HG02759 (cell line): ENCODE results near the gene HS6ST3.
A peak's percentile ranks its signal among the peaks of the same experiment; 100 is the strongest.

ENCODE experiments used
- ATAC-seq: cut with Tn5 transposase; IDR thresholded peaks from one replicate; pipeline ENCODE4 v1.9.1; 2021; ENCODE audit warnings: mild to moderate bottlenecking, moderate library complexity; ENCODE audit not compliant: unreplicated experiment

Gene HS6ST3

GRCh38 chr13:96700657-96701056 lies 610.8 kb downstream of the HS6ST3 start:
- no peak for ATAC-seq

DNA sequence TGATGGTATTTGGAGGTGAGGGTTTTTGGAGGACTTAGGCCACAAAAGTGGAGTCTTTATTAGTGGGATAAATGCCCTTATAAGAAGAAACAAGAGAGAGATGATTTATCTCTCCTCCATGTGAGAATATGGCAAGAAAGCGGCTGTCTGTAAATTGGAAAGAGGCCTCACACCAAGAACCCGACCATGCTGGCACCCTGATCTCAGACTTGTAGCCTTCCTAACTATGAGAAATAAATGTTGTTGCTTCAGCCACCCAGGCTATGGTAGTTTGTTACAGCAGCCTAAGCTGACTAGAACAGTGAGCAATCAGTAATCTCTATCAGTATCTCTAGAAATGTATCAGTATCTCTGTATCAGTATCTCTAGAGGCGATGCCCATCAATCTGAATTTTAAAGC lies 617.2 kb downstream of the HS6ST3 start:
- ATAC-seq, result no peak

DNA sequence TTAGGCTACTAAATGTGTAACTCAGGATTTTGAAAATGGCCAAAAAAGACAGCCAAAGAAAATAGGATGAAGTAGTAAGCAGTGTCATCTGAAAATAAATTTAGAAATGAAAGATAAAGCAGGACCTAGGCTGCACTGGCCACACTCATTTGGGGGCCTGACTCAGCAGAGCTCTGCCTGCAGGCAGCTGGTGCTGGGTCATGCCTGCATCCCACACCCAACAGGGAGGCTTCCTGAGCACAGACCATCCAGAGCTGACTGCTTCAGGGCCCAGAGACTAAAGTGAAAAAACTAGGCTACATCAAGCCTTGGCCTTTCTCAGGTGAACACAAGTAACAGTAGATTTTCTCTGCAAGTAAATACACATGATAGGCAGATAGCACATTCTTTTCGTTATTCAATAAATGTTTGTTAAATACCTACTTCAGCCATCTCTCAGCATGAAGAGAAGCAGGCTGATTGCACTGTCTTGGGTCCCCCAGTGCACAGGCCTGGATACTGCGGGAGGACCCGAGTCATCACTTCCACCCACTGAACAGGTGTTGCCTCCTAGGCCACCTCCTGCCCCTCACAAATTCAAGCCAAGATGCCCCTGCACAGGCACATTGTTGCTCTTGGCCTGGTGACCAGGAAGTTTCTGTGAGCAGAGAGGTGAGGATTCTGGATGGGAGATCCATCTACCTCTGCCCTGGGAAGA lies 620.4 kb downstream of the HS6ST3 start:
- no peak for ATAC-seq

DNA sequence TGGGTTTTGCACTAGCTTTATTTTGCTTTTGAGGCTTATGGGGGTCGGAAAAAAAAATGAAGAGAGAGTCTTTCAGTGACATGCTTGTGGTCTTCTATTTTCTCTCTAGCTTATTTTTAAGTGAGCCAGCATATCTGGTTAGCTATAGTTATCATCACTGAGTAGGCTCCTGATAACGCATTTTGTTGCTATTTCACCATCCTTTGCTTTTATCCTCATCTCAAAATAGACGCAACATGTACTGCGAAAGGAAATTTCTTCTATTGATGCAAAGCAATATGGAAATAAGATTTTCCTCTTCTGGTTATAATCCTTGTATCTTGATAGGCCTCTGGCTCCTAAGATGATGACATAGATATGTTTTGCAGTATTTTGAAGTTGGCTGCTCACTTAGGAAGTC lies 630.5 kb downstream of the HS6ST3 start:
- no peak for ATAC-seq

DNA sequence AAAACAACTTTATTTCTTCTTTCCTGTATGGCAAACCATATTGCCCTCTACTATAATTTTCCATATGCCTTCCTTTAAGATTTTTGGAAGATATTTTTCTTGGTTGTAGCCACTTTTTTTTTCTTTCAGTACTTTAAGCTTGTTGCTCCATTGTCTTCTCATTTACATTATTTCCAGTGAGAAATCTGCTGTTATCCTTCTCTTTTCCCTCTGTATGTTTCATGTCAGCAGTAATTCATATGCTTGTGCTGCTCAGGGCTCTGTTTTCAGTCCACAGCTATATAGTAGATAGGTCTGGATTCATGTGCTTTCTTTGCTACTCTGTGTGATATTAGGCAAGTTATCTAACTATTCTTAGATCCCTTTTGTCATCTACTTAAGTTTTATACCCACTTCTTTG lies 636.7 kb downstream of the HS6ST3 start:
- no peak for ATAC-seq

GRCh38 chr13:96728463-96728862 lies 638.6 kb downstream of the HS6ST3 start:
- no peak for ATAC-seq

DNA sequence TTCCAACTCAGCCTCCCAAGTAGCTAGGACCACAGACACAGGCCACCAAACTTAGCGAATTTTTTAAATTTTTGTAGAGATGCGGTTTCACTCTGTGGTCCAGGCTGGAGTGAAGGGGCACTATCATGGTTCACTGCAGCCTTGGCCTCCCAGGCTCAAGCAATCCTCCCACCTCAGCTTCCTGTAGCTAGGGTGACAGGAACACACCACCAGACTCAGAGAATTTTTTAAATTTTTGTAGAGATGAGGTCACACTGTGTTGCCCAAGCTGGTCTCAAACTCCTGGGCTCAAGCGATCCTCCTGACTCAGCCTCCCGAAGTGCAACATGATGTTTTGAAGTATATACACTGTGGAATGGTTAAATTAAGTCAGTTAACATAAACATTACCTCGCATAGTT lies 640.8 kb downstream of the HS6ST3 start:
- no peak for ATAC-seq

DNA sequence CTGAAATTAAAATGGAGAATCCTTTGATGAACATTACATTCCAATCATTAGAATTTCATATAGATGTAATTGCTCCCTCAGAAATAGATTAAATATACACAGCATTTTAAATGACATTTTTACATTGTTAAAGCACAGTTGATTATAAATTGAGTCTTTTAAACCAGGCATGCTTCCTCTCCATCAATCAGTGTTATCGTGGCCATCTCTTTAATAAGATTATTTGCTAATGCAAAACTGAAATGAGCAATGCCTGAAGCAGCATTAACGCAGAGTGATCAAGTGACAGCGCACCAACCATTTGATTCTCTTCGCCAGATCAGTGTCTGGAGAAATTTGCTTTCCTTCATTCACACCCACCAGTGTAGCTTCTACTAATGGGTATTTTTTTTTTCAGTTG lies 644.6 kb downstream of the HS6ST3 start:
- ATAC-seq, result no peak

DNA sequence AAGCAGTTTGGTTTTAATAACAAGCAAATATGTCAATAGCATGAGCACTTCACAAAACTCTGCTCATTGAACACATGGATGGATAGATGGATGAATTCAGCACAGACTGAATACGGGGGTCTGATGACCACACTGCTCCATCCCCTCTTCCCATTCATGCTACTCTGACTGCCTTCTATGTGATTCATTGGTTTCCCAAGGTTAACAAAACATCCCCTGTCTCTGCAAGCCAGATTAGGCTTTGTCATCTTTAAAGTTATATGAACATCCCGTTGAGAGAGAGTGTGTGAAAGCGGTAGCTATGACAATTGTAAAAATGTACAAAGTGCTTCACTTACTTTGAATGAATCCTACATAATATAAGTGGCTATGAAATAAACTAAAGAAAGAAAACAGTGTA lies 651.9 kb downstream of the HS6ST3 start:
- no peak for ATAC-seq

DNA sequence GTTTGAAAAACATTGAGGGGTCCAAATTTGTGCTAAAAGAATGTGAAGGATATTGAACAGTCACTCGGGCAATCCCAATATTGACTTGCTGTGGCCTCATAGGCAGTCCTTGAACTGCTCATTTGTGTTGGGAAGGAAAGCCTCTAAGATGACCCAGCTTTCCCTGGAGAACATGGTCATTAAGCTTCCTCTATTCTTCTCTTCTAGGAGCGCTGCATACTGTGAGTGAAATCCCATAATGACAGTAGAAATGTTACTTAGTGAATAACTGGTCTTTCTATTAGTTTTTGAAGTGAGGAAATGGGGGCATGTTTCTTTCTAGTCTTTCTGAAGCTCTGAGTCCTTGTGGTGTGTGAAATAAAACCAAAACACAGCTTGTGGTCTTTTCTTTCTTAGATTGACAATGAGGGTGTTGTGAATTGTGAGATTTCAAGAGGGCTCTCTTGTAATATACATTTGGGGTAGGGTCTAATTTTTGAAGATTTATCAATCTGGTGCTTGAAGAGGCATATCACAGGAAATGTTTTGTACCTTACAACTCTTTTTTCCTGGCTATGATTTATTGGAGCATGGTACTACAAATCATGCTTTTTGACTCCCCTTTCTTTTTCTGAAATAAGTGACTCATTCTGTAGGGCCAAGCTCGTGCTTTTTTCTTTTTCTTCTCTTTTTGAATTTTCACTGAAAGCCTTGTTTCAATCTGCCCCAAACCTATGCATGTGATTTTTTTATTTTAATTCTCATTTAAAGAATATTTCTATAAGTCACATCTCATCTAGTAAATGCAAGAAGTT lies 653.6 kb downstream of the HS6ST3 start:
- no peak for ATAC-seq

DNA sequence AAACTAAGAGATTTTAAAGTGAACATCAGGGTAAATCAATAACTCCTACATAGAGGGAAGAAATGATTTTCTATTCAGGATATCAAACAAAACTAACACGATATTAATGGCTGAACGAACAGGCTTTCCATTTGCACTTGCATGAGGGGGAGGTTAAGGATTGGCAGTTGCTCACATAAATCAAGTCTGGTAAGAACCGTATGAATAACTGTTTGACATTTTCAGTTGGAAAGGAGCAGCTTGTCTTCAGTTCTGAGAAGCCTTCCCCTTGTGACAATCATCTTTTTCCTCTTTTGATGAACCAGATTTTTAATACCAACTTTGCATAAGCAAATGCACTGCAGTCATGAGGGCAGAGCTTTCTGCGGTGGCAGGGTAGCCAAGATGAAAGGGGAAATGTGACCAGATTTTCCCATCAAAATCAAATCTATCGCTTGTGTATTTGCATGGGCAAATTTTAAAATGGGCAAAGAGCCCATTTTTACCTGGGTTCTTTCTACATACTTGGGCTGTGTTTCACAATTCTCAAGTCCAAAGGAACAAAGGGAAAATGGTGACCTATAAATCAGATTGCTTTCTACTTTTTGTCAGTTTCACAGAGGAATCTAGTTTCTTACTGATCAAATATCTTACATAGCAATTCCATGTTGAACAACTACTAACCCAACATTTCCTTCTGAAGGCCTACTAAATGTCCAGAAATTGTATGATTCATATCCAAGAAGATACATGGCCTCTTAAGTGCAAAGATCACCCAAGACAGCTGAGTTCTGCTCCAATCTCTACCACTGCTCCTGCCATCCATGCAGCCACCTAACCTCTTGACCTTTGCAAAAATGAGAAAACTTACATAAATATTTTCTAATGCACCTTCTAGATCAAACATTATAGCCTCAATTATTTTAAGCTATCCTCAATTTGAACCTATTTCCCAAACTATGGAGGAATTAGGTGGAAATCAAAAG lies 654.7 kb downstream of the HS6ST3 start:
- ATAC-seq, result no peak

DNA sequence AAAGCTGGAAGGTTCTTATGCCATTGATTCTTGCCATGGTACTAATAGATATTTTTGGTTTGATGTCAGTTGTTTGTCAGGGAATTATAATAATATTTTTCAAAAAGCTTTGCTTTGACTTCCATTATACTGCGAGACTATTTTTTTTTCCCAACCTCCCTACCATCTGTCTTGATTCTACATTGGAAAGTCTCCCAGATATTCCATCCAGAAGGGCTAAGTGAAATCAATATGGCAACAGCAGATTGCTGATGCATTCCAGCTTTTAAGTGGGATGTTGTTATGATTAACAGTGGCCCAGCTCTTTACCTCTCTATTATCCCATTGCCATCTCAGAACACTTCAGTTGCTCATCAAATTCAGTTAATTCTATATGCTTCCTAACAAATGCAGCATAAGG lies 657.0 kb downstream of the HS6ST3 start:
- no peak for ATAC-seq

- ATAC-seq, result no peak
Observed at GRCh38 chr13:96749825-96750224, 659.9 kb downstream of the HS6ST3 start.

DNA sequence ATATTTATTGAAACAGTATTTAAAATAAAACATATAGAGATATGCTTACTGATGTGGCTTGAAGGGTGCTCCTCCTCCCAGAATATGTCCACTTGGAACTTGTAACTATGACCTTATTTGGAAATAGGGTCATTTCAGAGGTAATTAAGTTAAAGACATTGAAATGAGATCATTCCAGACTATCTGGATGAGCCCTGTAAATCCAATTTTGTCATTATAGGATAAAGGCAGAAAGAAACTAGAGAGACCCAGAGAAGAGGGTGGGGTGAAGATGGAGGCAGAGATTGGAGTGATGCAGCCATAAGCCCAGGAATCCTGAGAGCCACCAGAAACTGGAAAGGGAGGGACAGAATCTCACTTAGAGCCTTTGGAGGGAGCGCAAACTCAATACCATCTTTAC lies 661.2 kb downstream of the HS6ST3 start:
- no peak for ATAC-seq

DNA sequence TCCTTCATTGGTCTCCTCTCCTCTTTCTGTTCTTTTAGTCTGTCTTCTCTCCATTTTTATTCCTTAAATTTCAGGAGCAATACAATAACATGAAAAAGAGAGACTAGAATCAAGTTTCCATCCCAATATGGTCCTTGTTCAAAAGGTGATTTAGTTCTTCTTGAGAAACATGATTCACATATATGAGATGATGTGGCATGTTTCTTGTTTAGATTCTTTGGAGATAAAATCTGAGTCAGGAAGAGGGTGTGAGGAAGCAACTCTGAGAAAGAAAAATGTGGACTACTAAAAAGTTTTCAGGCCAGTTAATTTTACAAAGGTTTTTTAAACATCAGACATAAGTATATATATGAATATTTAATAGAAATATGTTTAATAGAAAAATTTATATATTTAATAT lies 673.0 kb downstream of the HS6ST3 start:
- ATAC-seq, result no peak

- ATAC-seq, result no peak
Observed at GRCh38 chr13:96766306-96766705, 676.4 kb downstream of the HS6ST3 start.

DNA sequence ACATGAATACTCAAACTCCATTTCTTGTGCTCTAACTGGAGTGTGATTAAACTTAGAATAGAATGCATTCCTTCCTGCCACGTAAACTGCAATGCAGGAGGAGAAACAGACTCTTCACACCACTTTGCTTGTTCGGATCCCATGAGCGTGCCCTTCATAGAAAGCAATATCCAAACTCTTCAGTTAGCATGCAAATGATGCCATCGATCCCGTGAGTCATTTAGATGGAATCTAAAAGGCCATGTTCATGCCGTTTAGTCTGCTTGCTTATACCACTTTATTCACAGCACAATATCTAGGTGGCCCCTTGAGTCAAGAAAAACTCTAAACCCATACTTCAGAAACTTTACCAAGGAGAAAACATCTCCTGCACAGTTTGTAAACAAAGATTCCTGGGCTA lies 678.6 kb downstream of the HS6ST3 start:
- no peak for ATAC-seq

GRCh38 chr13:96769874-96770273 lies 680.0 kb downstream of the HS6ST3 start:
- ATAC-seq, result no peak

GRCh38 chr13:96771486-96772367 lies 681.8 kb downstream of the HS6ST3 start:
- peak; percentile 77 for ATAC-seq

DNA sequence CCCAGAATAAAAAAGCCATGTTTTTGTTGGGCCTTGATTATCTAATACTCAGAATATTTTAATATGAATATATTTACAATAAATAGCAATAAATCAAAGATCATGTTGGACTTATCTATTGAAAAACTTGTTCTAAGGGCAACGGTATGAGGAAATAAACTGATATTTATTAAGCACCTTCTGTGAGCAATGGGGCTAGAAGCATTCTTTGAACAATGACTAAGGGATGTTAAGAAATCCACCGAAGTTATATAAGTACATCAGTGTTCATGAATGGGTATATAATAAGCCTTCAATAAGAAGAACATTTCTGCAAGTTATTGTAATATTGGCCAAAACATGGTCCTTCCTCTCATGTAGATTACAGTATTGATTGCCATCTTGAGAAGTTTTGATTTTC lies 682.5 kb downstream of the HS6ST3 start:
- no peak for ATAC-seq
